ENCODE data around the gene CDC42EP1.
"Not testable (repeated sequence)": the region's sequence is repeated elsewhere in the genome, so short reads cannot be mapped to it uniquely, and the experiment has no call there.

CDC42EP1 gene

DNA sequence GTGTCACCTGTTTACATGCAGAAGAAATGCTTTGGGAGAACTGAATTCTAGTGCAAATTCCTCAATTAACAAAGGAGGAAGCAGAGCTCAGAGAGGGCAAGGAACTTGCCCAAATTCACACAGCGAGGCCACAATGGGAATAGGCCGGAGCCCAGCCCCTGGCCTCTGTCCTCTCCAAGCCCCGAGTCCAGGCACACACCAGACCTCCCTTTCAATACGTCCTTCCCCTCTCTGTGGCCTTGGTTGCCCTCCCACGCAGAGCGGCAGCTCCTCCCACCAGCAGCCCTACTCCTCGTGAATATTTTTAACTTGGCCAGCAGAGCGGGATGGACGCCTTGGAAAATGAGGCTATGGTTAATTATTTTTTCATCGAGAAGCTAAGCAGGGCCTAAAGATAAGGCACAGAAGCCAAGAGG, 39.5 kb upstream of the CDC42EP1 start:
- H3K9ac ChIP-seq (ENCODE audit: low read length in 5 of 5): no peak overlapping the region
- H3K27ac ChIP-seq (ENCODE audit: low read depth, low read length): no peak overlapping the region
- peaks cover 14 to 45% (median 28%) of the 10 kb centered on the region in 5 donors for H3K27me3 ChIP-seq (ENCODE audit: control insufficient read depth in 5 of 5, insufficient read depth in 4 of 5, low read length in 5 of 5)
- H3K4me3 ChIP-seq (ENCODE audit: low read depth in 1 of 5, low read length in 5 of 5): no peak overlapping the region
- H3K36me3 ChIP-seq (ENCODE audit: control insufficient read depth in 5 of 5, insufficient read depth in 5 of 5, low read length in 5 of 5): peaks cover 0 to 4% (median 0%) of the 10 kb centered on the region in 5 donors
- H3K4me1 ChIP-seq (ENCODE audit: control insufficient read depth in 5 of 5, insufficient read depth in 5 of 5, low read length in 5 of 5): peaks cover 0 to 27% (median 10%) of the 10 kb centered on the region in 5 donors
- no peaks in the 10 kb centered on the region for H3K9me3 ChIP-seq (ENCODE audit: control insufficient read depth in 5 of 5, low read length in 5 of 5)

- no peaks in the 10 kb centered on the region for H3K9me3 ChIP-seq (ENCODE audit: control insufficient read depth in 5 of 5, low read length in 5 of 5)
- H3K36me3 ChIP-seq (ENCODE audit: control insufficient read depth in 5 of 5, insufficient read depth in 5 of 5, low read length in 5 of 5): no peaks in the 10 kb centered on the region
- no peak overlapping the region for H3K9ac ChIP-seq (ENCODE audit: low read length in 5 of 5)
- peaks cover 14 to 45% (median 28%) of the 10 kb centered on the region in 5 donors for H3K27me3 ChIP-seq (ENCODE audit: control insufficient read depth in 5 of 5, insufficient read depth in 4 of 5, low read length in 5 of 5)
- H3K4me3 ChIP-seq (ENCODE audit: low read depth in 1 of 5, low read length in 5 of 5): no peak overlapping the region
- H3K4me1 ChIP-seq (ENCODE audit: control insufficient read depth in 5 of 5, insufficient read depth in 5 of 5, low read length in 5 of 5): peaks cover 0 to 27% (median 10%) of the 10 kb centered on the region in 5 donors
- no peak overlapping the region for H3K27ac ChIP-seq (ENCODE audit: low read depth, low read length)
These were observed 39.0 kb upstream of the CDC42EP1 start for GRCh38 chr22:37521236-37521739.

DNA sequence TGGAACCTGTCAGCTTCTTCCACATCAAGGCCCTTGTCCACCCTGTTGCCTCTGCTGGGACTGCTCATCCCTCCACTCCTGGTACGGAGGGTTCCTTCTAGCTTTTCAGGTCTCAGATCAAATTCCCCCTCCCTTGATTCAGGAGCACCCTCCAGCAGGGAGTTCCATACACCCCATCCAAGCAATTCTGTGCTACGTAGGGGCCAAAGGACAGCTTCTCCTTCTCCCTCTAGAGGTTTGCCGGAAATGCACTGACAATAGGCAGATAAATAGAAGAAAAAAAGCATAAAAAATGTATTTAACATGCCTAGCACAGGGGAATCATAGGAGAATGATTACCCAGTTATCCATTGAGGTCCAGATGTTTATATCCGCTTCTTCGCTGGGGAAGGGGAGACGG, 37.8 kb upstream of the CDC42EP1 start:
- no peak overlapping the region for H3K27ac ChIP-seq (ENCODE audit: low read depth, low read length)
- no peaks in the 10 kb centered on the region for H3K9me3 ChIP-seq (ENCODE audit: control insufficient read depth in 5 of 5, low read length in 5 of 5)
- peaks cover 14 to 45% (median 28%) of the 10 kb centered on the region in 5 donors for H3K27me3 ChIP-seq (ENCODE audit: control insufficient read depth in 5 of 5, insufficient read depth in 4 of 5, low read length in 5 of 5)
- peaks cover 0 to 27% (median 10%) of the 10 kb centered on the region in 5 donors for H3K4me1 ChIP-seq (ENCODE audit: control insufficient read depth in 5 of 5, insufficient read depth in 5 of 5, low read length in 5 of 5)
- H3K36me3 ChIP-seq (ENCODE audit: control insufficient read depth in 5 of 5, insufficient read depth in 5 of 5, low read length in 5 of 5): no peaks in the 10 kb centered on the region
- H3K9ac ChIP-seq (ENCODE audit: low read length in 5 of 5): no peak overlapping the region
- H3K4me3 ChIP-seq (ENCODE audit: low read depth in 1 of 5, low read length in 5 of 5): no peak overlapping the region

DNA sequence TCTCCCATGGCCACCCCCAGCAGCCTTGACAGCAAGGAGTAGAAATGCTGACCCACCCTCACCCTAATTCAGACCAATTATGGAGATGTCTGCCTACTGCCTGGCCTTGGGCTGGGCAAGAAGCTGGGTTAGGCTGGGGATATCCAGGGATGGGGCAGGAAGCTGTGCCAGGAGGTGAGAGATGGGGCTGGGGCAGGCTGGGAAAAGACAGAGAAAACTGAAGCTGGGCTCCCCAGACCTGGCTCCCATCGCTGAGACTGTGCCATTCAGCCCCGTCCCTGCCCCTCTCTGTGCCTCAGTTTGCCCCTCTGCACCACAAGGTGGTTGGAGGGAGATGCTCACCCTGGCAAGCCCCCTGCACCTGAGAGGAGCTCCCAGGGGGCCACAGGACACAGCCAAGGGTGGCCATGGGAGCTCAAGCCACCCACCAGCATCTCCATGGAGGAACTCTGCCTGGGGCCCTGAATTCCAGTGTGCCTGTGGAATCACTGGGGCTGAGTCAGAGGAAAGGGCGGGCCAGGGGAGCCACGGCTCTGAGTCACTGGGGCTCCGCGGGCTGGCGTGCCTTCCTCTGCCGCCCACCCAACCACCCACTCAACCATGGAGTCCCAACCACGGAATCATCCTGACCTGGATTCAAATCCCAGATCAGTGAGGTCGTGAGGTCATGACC, 35.1 kb upstream of the CDC42EP1 start:
- peaks cover 3 to 26% (median 9%) of the 10 kb centered on the region in 5 donors for H3K27me3 ChIP-seq (ENCODE audit: control insufficient read depth in 5 of 5, insufficient read depth in 4 of 5, low read length in 5 of 5)
- H3K9me3 ChIP-seq (ENCODE audit: control insufficient read depth in 5 of 5, low read length in 5 of 5): no peaks in the 10 kb centered on the region
- H3K9ac ChIP-seq (ENCODE audit: low read length in 5 of 5): no peak overlapping the region
- no peak overlapping the region for H3K27ac ChIP-seq (ENCODE audit: low read depth, low read length)
- peaks cover 0 to 10% (median 0%) of the 10 kb centered on the region in 5 donors for H3K4me1 ChIP-seq (ENCODE audit: control insufficient read depth in 5 of 5, insufficient read depth in 5 of 5, low read length in 5 of 5)
- no peaks in the 10 kb centered on the region for H3K36me3 ChIP-seq (ENCODE audit: control insufficient read depth in 5 of 5, insufficient read depth in 5 of 5, low read length in 5 of 5)
- no peak overlapping the region for H3K4me3 ChIP-seq (ENCODE audit: low read depth in 1 of 5, low read length in 5 of 5)

DNA sequence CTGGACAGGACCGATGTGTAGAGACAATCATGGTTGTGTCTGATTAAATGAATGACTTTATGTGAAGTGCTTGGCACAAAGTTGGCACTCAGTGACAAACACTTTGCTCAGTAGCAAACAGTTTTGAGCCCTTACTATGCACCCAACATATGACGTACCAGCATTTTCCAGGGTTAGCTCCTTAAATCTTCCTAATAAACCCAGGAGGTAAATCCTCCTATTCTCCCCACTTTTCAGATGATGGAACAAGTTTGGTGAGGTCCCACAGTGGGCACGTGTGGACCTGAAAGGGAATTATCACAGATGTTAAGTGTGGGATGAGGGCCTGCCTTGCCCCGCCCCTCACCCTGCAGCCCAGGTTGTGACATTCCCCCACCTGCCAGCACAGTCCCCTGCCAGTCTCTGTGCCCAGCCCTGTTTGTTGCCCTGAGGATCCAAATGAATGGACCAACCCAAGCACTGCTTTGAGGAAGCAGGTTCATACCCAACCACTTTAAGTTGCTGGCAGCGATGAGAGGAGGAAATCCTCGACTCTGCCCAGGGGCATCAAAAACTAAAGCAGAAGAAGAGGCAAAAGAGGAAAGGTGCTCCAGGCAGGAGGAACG, 34.4 kb upstream of the CDC42EP1 start:
- no peak overlapping the region for H3K4me3 ChIP-seq (ENCODE audit: low read depth in 1 of 5, low read length in 5 of 5)
- H3K4me1 ChIP-seq (ENCODE audit: control insufficient read depth in 5 of 5, insufficient read depth in 5 of 5, low read length in 5 of 5): peaks cover 0 to 8% (median 0%) of the 10 kb centered on the region in 5 donors
- H3K9me3 ChIP-seq (ENCODE audit: control insufficient read depth in 5 of 5, low read length in 5 of 5): no peaks in the 10 kb centered on the region
- peaks cover 3 to 24% (median 9%) of the 10 kb centered on the region in 5 donors for H3K27me3 ChIP-seq (ENCODE audit: control insufficient read depth in 5 of 5, insufficient read depth in 4 of 5, low read length in 5 of 5)
- no peak overlapping the region for H3K27ac ChIP-seq (ENCODE audit: low read depth, low read length)
- H3K9ac ChIP-seq (ENCODE audit: low read length in 5 of 5): no peak overlapping the region
- H3K36me3 ChIP-seq (ENCODE audit: control insufficient read depth in 5 of 5, insufficient read depth in 5 of 5, low read length in 5 of 5): no peaks in the 10 kb centered on the region

- H3K27me3 ChIP-seq (ENCODE audit: control insufficient read depth in 5 of 5, insufficient read depth in 4 of 5, low read length in 5 of 5): peaks cover under 1 to 19% (median 6%) of the 10 kb centered on the region in 5 donors
- no peak overlapping the region for H3K27ac ChIP-seq (ENCODE audit: low read depth, low read length)
These were observed 33.9 kb upstream of the CDC42EP1 start for GRCh38 chr22:37526376-37526775.

GRCh38 chr22:37527081-37527752, 33.1 kb upstream of the CDC42EP1 start:
- peaks cover 0 to 13% (median 4%) of the 10 kb centered on the region in 5 donors for H3K27me3 ChIP-seq (ENCODE audit: control insufficient read depth in 5 of 5, insufficient read depth in 4 of 5, low read length in 5 of 5)
- H3K4me1 ChIP-seq (ENCODE audit: control insufficient read depth in 5 of 5, insufficient read depth in 5 of 5, low read length in 5 of 5); H3K4me3 ChIP-seq (ENCODE audit: low read depth in 1 of 5, low read length in 5 of 5); H3K9ac ChIP-seq (ENCODE audit: low read length in 5 of 5); H3K9me3 ChIP-seq (ENCODE audit: control insufficient read depth in 5 of 5, low read length in 5 of 5); H3K27ac ChIP-seq (ENCODE audit: low read depth, low read length); H3K36me3 ChIP-seq (ENCODE audit: control insufficient read depth in 5 of 5, insufficient read depth in 5 of 5, low read length in 5 of 5): not testable (repeated sequence)

More at GRCh38 chr22:37526376-37526775, 33.9 kb upstream of the CDC42EP1 start:
- Histone ChIP-seq H3K36me3 (ENCODE audit: control insufficient read depth in 5 of 5, insufficient read depth in 5 of 5, low read length in 5 of 5) (no peaks in the 10 kb centered on the region), H3K4me3 (ENCODE audit: low read depth in 1 of 5, low read length in 5 of 5) (no peak overlapping the region), H3K4me1 (ENCODE audit: control insufficient read depth in 5 of 5, insufficient read depth in 5 of 5, low read length in 5 of 5) (peaks cover 0 to 5% (median 0%) of the 10 kb centered on the region in 5 donors), H3K9ac (ENCODE audit: low read length in 5 of 5) (no peak overlapping the region), H3K9me3 (ENCODE audit: control insufficient read depth in 5 of 5, low read length in 5 of 5) (no peaks in the 10 kb centered on the region)

- H3K27ac ChIP-seq (ENCODE audit: low read depth, low read length); H3K4me1 ChIP-seq (ENCODE audit: control insufficient read depth in 5 of 5, insufficient read depth in 5 of 5, low read length in 5 of 5); H3K36me3 ChIP-seq (ENCODE audit: control insufficient read depth in 5 of 5, insufficient read depth in 5 of 5, low read length in 5 of 5); H3K9ac ChIP-seq (ENCODE audit: low read length in 5 of 5); H3K4me3 ChIP-seq (ENCODE audit: low read depth in 1 of 5, low read length in 5 of 5); H3K9me3 ChIP-seq (ENCODE audit: control insufficient read depth in 5 of 5, low read length in 5 of 5): not testable (repeated sequence)
- peaks cover 0 to 13% (median 4%) of the 10 kb centered on the region in 5 donors for H3K27me3 ChIP-seq (ENCODE audit: control insufficient read depth in 5 of 5, insufficient read depth in 4 of 5, low read length in 5 of 5)
These were observed 32.3 kb upstream of the CDC42EP1 start for GRCh38 chr22:37527952-37528351.

DNA sequence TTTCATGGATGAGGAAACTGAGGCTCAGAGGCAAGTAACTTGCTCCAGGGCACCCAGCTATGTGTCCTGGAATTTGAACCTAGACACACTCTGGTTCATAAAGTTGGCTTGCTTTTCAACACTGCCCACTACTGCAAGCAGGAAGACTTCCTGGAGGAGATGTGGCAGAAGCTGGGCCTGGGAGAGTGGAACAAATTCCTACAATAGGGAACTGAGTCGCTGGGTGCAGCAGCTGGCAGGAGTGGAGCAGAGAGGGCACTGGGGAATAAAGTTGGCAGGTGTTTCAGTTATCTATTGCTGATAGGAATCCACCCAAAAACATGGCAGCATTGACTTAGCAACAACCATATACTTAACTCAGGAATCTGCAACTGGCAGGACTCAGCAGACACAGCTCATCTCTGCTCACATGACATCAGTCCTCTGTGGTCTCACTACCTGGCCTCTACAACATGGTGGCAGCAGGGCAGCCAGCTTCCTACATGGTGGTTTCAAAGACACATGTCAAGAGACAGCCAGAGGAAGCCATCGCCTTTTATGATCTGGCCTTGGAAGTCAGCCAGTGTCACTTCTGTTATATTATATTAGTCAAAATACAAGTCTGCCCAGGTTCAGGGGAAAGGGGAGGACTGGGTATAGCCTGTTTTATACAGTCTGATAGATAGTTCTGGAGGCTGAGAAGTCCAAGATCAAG, 30.5 kb upstream of the CDC42EP1 start:
- H3K4me3 ChIP-seq (ENCODE audit: low read depth in 1 of 5, low read length in 5 of 5): no peak overlapping the region
- no peak overlapping the region for H3K27ac ChIP-seq (ENCODE audit: low read depth, low read length)
- no peak overlapping the region for H3K9ac ChIP-seq (ENCODE audit: low read length in 5 of 5)
- peaks cover 0 to 8% (median 0%) of the 10 kb centered on the region in 5 donors for H3K4me1 ChIP-seq (ENCODE audit: control insufficient read depth in 5 of 5, insufficient read depth in 5 of 5, low read length in 5 of 5)
- no peaks in the 10 kb centered on the region for H3K9me3 ChIP-seq (ENCODE audit: control insufficient read depth in 5 of 5, low read length in 5 of 5)
- no peaks in the 10 kb centered on the region for H3K36me3 ChIP-seq (ENCODE audit: control insufficient read depth in 5 of 5, insufficient read depth in 5 of 5, low read length in 5 of 5)
- peaks cover 0 to 6% (median 3%) of the 10 kb centered on the region in 5 donors for H3K27me3 ChIP-seq (ENCODE audit: control insufficient read depth in 5 of 5, insufficient read depth in 4 of 5, low read length in 5 of 5)

All from subcutaneous abdominal adipose tissue (tissue), 5 donors.